OCI-LY1 (cell line): ENCODE data around the gene DOCK4.

ENCODE experiments used
- H2AFZ ChIP-seq: fragments of 200-600 bp; sonication (generic), shearing (Covaris generic); 2 replicates; pipeline ENCODE4 v1.6.0; 2014; ENCODE audit warnings: antibody characterized with exemption, mild to moderate bottlenecking, low read length
- H3F3A ChIP-seq: fragments of 200-600 bp; sonication (generic), shearing (Covaris generic); 2 replicates; pipeline ENCODE4 v1.6.0; 2014; ENCODE audit warnings: mild to moderate bottlenecking, antibody characterized with exemption, low read length, moderate library complexity; ENCODE audit not compliant: insufficient read depth
- H3K27ac ChIP-seq: fragments of 200-600 bp; sonication (generic); 2 replicates; pipeline ENCODE4 v1.5.1; 2014; ENCODE audit warnings: low read length, mixed run types, mild to moderate bottlenecking, low read depth; ENCODE audit not compliant: poor library complexity, severe bottlenecking
- H3K27me3 ChIP-seq: fragments of 200-600 bp; sonication (generic); 2 replicates; pipeline ENCODE4 v1.6.0; 2014; ENCODE audit warnings: antibody characterized with exemption, mild to moderate bottlenecking, low read length, moderate library complexity; ENCODE audit not compliant: insufficient read depth
- H3K36me3 ChIP-seq: fragments of 200-600 bp; sonication (generic); 2 replicates; pipeline ENCODE4 v1.6.1; 2014; ENCODE audit warnings: mild to moderate bottlenecking, antibody characterized with exemption, low read length, moderate library complexity, mixed read lengths; ENCODE audit not compliant: insufficient read depth
- H3K4me1 ChIP-seq: fragments of 200-600 bp; sonication (generic); 2 replicates; pipeline ENCODE4 v1.5.1; 2014; ENCODE audit warnings: mild to moderate bottlenecking, low read length, moderate library complexity; ENCODE audit not compliant: insufficient read depth, severe bottlenecking
- H3K4me2 ChIP-seq: fragments of 200-600 bp; sonication (generic), shearing (Covaris generic); 2 replicates; pipeline ENCODE4 v1.6.1; 2014; ENCODE audit warnings: low read length
- H3K4me3 ChIP-seq: fragments of 200-600 bp; sonication (generic); 2 replicates; pipeline ENCODE4 v1.5.1; 2014; ENCODE audit warnings: low read length, low read depth, mild to moderate bottlenecking, mixed read lengths; ENCODE audit not compliant: poor library complexity, severe bottlenecking
- H3K79me2 ChIP-seq: fragments of 200-600 bp; shearing (Covaris generic); 2 replicates; pipeline ENCODE4 v1.6.1; 2016; ENCODE audit warnings: mixed run types, low read length, mixed read lengths; ENCODE audit not compliant: insufficient read depth
- H3K9ac ChIP-seq: fragments of 200-600 bp; sonication (generic), shearing (Covaris generic); 2 replicates; pipeline ENCODE4 v1.6.1; 2014; ENCODE audit warnings: mild to moderate bottlenecking, low read length, mixed read lengths
- H3K9me2 ChIP-seq: fragments of 200-600 bp; sonication (generic), shearing (Covaris generic); 2 replicates; pipeline ENCODE4 v1.6.1; 2014; ENCODE audit warnings: low read depth, mild to moderate bottlenecking, low read length, mixed read lengths
- H3K9me3 ChIP-seq: fragments of 200-600 bp; shearing (Covaris generic); 2 replicates; pipeline ENCODE4 v1.6.1; 2014; ENCODE audit warnings: low read length, mixed read lengths
- H4K20me1 ChIP-seq: fragments of 200-600 bp; sonication (generic), shearing (Covaris generic); 2 replicates; pipeline ENCODE4 v1.6.0; 2016; ENCODE audit warnings: mild to moderate bottlenecking, low read length; ENCODE audit not compliant: insufficient read depth
- CTCF ChIP-seq: fragments of 200-600 bp; sonication (generic), shearing (Covaris generic); IDR thresholded peaks from 2 replicates; pipeline ENCODE4 v1.5.1; 2017; ENCODE audit warnings: mild to moderate bottlenecking, antibody characterized with exemption, low read length, moderate library complexity, mixed read lengths
- EZH2 ChIP-seq: fragments of 200-600 bp; sonication (generic), shearing (Covaris generic); IDR thresholded peaks from 2 replicates; pipeline ENCODE4 v1.8.0; 2017; ENCODE audit warnings: borderline replicate concordance, mixed run types, mild to moderate bottlenecking, antibody characterized with exemption, low read length, moderate library complexity, mixed read lengths

Gene DOCK4

GRCh38 chr7:112168915-112169314, 37.3 kb downstream of the DOCK4 start:
- Histone ChIP-seq H3K4me1 (no peaks in the 10 kb centered on the region), H3K79me2 (no peaks in the 10 kb centered on the region), H4K20me1 (no peaks in the 10 kb centered on the region), H3K36me3 (no peaks in the 10 kb centered on the region), H2AFZ (no peak overlapping the region), H3K9me3 (no peaks in the 10 kb centered on the region), H3F3A (no peaks in the 10 kb centered on the region), H3K4me3 (no peak overlapping the region), H3K9ac (no peak overlapping the region), H3K9me2 (no peaks in the 10 kb centered on the region), H3K4me2 (no peak overlapping the region), H3K27ac (no peak overlapping the region), H3K27me3 (no peaks in the 10 kb centered on the region)
- no peak for TF ChIP-seq EZH2
- TF ChIP-seq CTCF = no peak

GRCh38 chr7:112167147-112167546, 39.1 kb downstream of the DOCK4 start:
- Histone ChIP-seq H3K9ac (no peak overlapping the region), H3K9me3 (no peaks in the 10 kb centered on the region), H3K27ac (no peak overlapping the region), H3K4me2 (no peak overlapping the region), H3K79me2 (no peaks in the 10 kb centered on the region), H3K36me3 (no peaks in the 10 kb centered on the region), H3K9me2 (no peaks in the 10 kb centered on the region), H3F3A (no peaks in the 10 kb centered on the region), H3K4me1 (no peaks in the 10 kb centered on the region), H3K27me3 (no peaks in the 10 kb centered on the region), H4K20me1 (no peaks in the 10 kb centered on the region), H2AFZ (no peak overlapping the region), H3K4me3 (no peak overlapping the region)
- TF ChIP-seq CTCF (no peak), EZH2 (no peak)

- Histone ChIP-seq H2AFZ (no peak overlapping the region), H3K4me2 (no peak overlapping the region), H3K4me1 (peaks cover 4% of the 10 kb centered on the region), H3K27me3 (no peaks in the 10 kb centered on the region), H3K4me3 (no peak overlapping the region), H3K36me3 (no peaks in the 10 kb centered on the region), H3F3A (no peaks in the 10 kb centered on the region), H4K20me1 (no peaks in the 10 kb centered on the region), H3K27ac (no peak overlapping the region), H3K79me2 (no peaks in the 10 kb centered on the region), H3K9ac (no peak overlapping the region), H3K9me3 (no peaks in the 10 kb centered on the region), H3K9me2 (no peaks in the 10 kb centered on the region)
- no peak for TF ChIP-seq EZH2
- no peak for TF ChIP-seq CTCF
These were observed 43.3 kb downstream of the DOCK4 start for GRCh38 chr7:112162784-112163506.
